Progenitor cell of endocrine pancreas (in vitro differentiated cells): ENCODE results near the gene ARHGAP29. TPM values are rescaled to one million over a fixed set of nuclear protein-coding genes. Genes with fewer than 3 reads are reported as not detected.
"Not testable (repeated sequence)": the region's sequence is repeated elsewhere in the genome, so short reads cannot be mapped to it uniquely, and the experiment has no call there.

Experiments used
- DNase-seq: peaks from one replicate; pipeline ENCODE4 v3.0.0; 2021; ENCODE audit warnings: low spot score; ENCODE audit not compliant: unreplicated experiment
- H3K27ac Mint-ChIP-seq: 2 replicates; pipeline ENCODE4 v1.8.0; 2021; ENCODE audit warnings: mild to moderate bottlenecking, moderate library complexity, mixed read lengths
- H3K27me3 Mint-ChIP-seq: 2 replicates; pipeline ENCODE4 v1.8.0; 2021; ENCODE audit warnings: mixed read lengths
- H3K36me3 Mint-ChIP-seq: 2 replicates; pipeline ENCODE4 v1.8.0; 2022; ENCODE audit warnings: mixed read lengths; ENCODE audit not compliant: insufficient read depth
- H3K4me1 Mint-ChIP-seq: 2 replicates; pipeline ENCODE4 v1.8.0; 2021; ENCODE audit warnings: low read depth, mixed read lengths
- H3K4me3 Mint-ChIP-seq: 2 replicates; pipeline ENCODE4 v1.8.0; 2021; ENCODE audit warnings: low read depth, mild to moderate bottlenecking, moderate library complexity, mixed read lengths
- H3K9me3 Mint-ChIP-seq: 2 replicates; pipeline ENCODE4 v1.8.0; 2021; ENCODE audit warnings: low read depth, mixed read lengths
- total RNA-seq: library from RNA; stranded (reverse); gene quantifications from 2 replicates; pipeline ENCODE4 v1.2.1, GENCODE V29; 2021
- TF ChIP-seq, protein P1 (sequence below): fragments of 200-600 bp; sonication (generic); IDR thresholded peaks from one replicate; pipeline ENCODE4 v1.5.0; 2021; ENCODE audit warnings: antibody characterized with exemption, mild to moderate bottlenecking; ENCODE audit not compliant: unreplicated experiment

ARHGAP29 gene
- total RNA-seq, 1 donor from 2014 or later: 12.4 TPM

DNA sequence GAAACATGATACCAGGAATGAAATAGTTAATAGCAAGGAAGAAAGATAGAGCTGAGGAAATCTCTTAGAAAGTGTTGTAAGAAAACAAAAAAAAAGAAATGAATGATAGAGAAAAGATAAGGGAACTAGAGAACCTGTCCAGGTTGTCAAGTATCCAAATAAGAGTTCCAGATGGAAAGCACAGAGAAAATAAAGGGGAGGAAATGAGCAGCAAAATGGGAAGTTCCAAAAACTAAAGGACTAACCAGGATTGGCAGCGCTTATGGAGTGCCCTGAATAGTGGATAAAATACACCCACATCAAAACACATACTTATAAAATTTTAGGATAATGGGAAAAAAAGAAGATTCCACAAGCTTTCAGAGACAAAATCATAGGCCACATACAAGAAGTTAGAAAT lies 55.2 kb downstream of the ARHGAP29 start:
- no peak overlapping the region for H3K4me3 Mint-ChIP-seq
- TF ChIP-seq, protein P1, sequence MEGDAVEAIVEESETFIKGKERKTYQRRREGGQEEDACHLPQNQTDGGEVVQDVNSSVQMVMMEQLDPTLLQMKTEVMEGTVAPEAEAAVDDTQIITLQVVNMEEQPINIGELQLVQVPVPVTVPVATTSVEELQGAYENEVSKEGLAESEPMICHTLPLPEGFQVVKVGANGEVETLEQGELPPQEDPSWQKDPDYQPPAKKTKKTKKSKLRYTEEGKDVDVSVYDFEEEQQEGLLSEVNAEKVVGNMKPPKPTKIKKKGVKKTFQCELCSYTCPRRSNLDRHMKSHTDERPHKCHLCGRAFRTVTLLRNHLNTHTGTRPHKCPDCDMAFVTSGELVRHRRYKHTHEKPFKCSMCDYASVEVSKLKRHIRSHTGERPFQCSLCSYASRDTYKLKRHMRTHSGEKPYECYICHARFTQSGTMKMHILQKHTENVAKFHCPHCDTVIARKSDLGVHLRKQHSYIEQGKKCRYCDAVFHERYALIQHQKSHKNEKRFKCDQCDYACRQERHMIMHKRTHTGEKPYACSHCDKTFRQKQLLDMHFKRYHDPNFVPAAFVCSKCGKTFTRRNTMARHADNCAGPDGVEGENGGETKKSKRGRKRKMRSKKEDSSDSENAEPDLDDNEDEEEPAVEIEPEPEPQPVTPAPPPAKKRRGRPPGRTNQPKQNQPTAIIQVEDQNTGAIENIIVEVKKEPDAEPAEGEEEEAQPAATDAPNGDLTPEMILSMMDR: no peak
- peaks cover 22% of the 10 kb centered on the region for H3K36me3 Mint-ChIP-seq
- peaks cover 2% of the 10 kb centered on the region for H3K4me1 Mint-ChIP-seq
- no peaks in the 10 kb centered on the region for H3K9me3 Mint-ChIP-seq
- no peaks in the 10 kb centered on the region for H3K27me3 Mint-ChIP-seq
- no peak overlapping the region for H3K27ac Mint-ChIP-seq
- DNase-seq: no peak

DNA sequence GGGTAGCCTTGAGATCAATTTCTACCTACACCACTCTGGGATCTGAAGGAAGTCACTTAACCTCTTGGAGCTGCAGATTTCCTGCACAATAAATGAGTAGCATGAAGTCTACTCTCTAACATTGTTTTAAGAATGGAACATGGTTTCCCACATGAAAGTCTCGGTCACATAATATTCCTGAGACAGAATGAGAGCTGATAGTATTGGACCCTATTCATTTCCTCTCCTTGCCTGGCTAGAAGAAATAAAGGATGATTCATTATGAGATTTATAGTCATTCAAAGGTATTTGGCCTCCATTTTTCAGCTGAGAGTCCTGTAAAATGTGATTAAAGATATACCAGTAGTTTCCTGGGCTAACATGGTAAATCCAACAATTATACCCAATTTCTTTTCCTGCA lies 56.7 kb downstream of the ARHGAP29 start:
- Mint-ChIP-seq H3K4me3 (no peak overlapping the region), H3K4me1 (peaks cover 2% of the 10 kb centered on the region), H3K27me3 (no peaks in the 10 kb centered on the region), H3K27ac (no peak overlapping the region), H3K36me3 (peaks cover 25% of the 10 kb centered on the region), H3K9me3 (no peaks in the 10 kb centered on the region)
- TF ChIP-seq, protein P1: no peak
- no peak for DNase-seq

DNA sequence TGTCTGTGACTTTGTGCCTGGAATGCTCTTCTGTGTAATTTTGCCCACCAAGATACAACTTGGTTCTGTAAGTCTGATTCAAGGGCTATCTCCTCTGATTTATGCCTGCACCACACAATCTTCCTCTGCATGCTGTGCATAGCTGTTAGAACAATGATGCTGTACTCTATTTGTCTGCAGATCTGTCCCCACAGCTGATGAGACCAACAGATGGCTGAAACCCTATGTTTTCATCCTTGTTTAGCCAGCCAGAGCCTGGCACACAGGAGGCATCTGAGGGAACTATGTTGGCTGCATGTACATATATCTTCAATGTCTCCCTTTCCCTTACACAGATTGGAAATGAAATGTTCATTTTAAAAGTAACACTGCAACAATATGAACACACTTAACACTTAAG lies 58.5 kb downstream of the ARHGAP29 start:
- no peaks in the 10 kb centered on the region for H3K27me3 Mint-ChIP-seq
- TF ChIP-seq, protein P1: no peak
- no peaks in the 10 kb centered on the region for H3K9me3 Mint-ChIP-seq
- no peak for DNase-seq
- H3K4me3 Mint-ChIP-seq: no peak overlapping the region
- peaks cover 26% of the 10 kb centered on the region for H3K36me3 Mint-ChIP-seq
- peaks cover 2% of the 10 kb centered on the region for H3K4me1 Mint-ChIP-seq
- no peak overlapping the region for H3K27ac Mint-ChIP-seq

DNA sequence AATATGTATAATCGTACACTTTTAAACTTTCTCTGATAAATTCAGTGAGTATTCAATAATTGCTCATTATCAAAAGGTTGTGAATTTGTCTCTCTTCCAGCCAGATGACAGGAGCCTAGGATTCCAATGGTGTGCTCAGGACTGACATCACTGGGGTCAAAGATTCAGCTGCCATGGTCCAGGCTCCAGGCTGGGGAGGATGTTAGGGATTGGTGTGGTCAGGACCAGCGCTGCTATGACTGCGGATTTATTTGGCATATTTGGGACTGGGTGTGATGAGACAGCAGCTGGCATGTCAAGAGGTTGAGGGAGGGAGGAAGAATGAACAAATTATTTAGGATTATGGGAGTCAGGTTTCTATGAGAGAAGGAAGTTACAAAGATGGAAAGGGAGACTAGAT lies 68.3 kb downstream of the ARHGAP29 start:
- no peaks in the 10 kb centered on the region for H3K27me3 Mint-ChIP-seq
- H3K36me3 Mint-ChIP-seq: peaks cover 5% of the 10 kb centered on the region
- H3K4me1 Mint-ChIP-seq: no peaks in the 10 kb centered on the region
- no peak overlapping the region for H3K27ac Mint-ChIP-seq
- no peak overlapping the region for H3K4me3 Mint-ChIP-seq
- TF ChIP-seq, protein P1: no peak
- peaks cover 5% of the 10 kb centered on the region for H3K9me3 Mint-ChIP-seq
- no peak for DNase-seq

DNA sequence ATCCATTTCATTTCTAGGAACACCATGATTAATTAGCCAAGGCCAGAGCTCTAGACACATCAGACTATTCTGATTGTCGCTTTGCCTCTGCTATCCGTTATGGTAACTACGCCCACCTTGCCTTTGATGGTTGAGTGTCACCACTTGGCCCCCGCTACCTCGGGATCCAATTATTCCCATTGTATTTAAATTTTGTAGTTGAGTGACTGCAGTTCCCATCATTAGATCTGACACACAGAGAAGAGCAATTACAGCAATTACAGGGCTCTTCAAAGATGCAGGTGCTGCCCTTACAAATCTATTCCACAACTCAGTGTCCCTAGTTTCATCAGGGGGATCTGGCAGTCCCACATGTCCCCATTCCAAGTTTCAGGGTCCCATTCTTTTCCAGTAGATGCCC lies 71.5 kb downstream of the ARHGAP29 start:
- no peak overlapping the region for H3K27ac Mint-ChIP-seq
- DNase-seq: no peak
- H3K27me3 Mint-ChIP-seq: no peaks in the 10 kb centered on the region
- H3K4me1 Mint-ChIP-seq: no peaks in the 10 kb centered on the region
- peaks cover 3% of the 10 kb centered on the region for H3K36me3 Mint-ChIP-seq
- H3K9me3 Mint-ChIP-seq: peaks cover 14% of the 10 kb centered on the region
- TF ChIP-seq, protein P1: no peak
- H3K4me3 Mint-ChIP-seq: no peak overlapping the region

DNA sequence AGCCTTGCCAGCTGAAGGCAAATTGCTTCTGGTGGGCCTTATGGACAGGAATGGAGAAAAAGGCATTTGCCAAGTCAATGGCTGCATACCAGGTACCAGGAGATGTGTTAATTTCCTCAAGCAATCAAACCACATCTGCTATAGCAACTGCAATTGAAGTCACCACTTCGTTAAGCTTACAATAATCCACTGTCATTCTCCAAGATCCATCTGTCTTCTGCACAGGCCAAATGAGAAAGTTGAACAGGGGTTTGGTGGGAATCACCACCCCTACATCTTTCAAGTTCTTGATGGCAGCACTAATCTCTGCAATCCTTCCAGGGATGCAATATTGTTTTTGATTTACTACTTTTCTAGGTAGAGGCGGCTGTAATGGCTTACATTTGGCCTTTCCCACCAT lies 72.5 kb downstream of the ARHGAP29 start:
- not testable (repeated sequence) for H3K4me1 Mint-ChIP-seq, DNase-seq, H3K4me3 Mint-ChIP-seq, H3K27ac Mint-ChIP-seq, H3K27me3 Mint-ChIP-seq, H3K36me3 Mint-ChIP-seq
- peaks cover 14% of the 10 kb centered on the region for H3K9me3 Mint-ChIP-seq

DNA sequence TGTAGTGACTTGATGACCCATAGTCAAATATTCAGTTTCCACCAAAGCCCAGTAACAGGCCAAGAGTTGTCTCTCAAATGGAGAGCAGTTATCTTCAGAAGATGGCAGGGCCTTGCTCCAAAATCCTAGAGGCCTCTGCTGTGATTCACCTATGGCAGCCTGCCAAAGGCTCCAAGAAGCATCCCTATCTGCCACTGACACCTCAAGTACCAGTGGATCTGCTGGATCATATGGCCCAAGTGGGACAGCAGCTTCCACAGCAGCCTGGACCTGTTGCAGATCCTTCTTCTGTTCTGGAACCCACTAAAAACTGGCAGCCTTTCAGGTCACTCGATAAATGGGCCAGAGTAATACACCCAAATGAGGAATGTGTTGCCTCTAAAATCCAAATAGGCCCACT lies 73.3 kb downstream of the ARHGAP29 start:
- not testable (repeated sequence) for DNase-seq, H3K27me3 Mint-ChIP-seq, H3K36me3 Mint-ChIP-seq, H3K4me3 Mint-ChIP-seq, H3K4me1 Mint-ChIP-seq, H3K27ac Mint-ChIP-seq
- H3K9me3 Mint-ChIP-seq: peaks cover 14% of the 10 kb centered on the region

DNA sequence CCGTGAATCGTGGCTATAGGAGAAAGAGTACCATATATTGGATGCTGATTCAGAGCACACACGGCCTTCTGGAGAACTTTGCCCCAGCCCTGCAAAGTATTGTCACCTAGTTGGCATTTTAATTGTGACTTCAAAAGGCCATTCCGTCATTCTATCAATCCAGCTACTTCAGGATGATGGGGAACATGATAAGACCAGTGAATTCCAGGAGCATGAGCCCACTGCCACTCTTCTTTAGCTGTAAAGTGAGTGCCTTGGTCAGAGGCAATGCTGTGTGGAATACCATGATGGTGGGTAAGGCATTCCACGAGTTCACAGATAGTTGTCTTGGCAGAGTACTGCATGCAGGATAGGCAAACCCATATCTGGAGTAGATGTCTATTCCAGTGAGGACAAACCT lies 74.1 kb downstream of the ARHGAP29 start:
- not testable (repeated sequence) for H3K36me3 Mint-ChIP-seq, H3K4me1 Mint-ChIP-seq, H3K27ac Mint-ChIP-seq, H3K4me3 Mint-ChIP-seq, H3K27me3 Mint-ChIP-seq, DNase-seq
- peaks cover 14% of the 10 kb centered on the region for H3K9me3 Mint-ChIP-seq
